ENCODE data around the gene SMYD3.

The SMYD3 gene

DNA sequence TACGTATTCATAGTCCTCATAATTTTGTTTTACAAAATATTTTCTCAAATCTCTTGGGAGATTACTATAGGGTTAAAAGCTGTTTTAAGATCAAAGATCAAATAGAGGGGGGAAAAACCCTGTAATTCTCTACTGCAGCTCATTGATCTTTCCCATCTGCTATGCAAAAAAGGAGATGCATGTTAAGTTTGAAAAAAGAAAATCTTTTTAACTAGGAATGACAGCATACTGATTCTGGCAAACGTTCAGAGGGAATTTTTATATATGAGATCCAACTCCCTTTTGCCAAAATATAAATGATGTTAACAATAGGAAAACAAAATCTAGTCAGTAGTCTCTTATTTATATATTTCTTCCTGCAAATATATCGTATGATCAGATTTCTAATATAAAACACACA is 69.1 kb downstream of the SMYD3 start:
- no peaks in the 10 kb centered on the region for H3K4me1 ChIP-seq (ENCODE audit: control insufficient read depth, insufficient read depth, low read length)
- H3K9me3 ChIP-seq (ENCODE audit: control insufficient read depth, insufficient read depth, low read depth, low read length): no peaks in the 10 kb centered on the region
- H3K27ac ChIP-seq (ENCODE audit: extremely low read depth, low read depth, low read length): no peak overlapping the region
- no peak overlapping the region for H3K4me3 ChIP-seq (ENCODE audit: low read depth, low read length)
- no peak for TF ChIP-seq ZNF623 (tag by site-specific recombination; IDR thresholded peaks at IDR 0.05)
- TF ChIP-seq ZNF548 (tag by site-specific recombination; IDR thresholded peaks at IDR 0.05): no peak
- TF ChIP-seq, protein P1, sequence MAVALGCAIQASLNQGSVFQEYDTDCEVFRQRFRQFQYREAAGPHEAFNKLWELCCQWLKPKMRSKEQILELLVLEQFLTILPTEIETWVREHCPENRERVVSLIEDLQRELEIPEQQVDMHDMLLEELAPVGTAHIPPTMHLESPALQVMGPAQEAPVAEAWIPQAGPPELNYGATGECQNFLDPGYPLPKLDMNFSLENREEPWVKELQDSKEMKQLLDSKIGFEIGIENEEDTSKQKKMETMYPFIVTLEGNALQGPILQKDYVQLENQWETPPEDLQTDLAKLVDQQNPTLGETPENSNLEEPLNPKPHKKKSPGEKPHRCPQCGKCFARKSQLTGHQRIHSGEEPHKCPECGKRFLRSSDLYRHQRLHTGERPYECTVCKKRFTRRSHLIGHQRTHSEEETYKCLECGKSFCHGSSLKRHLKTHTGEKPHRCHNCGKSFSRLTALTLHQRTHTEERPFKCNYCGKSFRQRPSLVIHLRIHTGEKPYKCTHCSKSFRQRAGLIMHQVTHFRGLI (tag by site-specific recombination; IDR thresholded peaks at IDR 0.05): no peak
- TF ChIP-seq ZNF585B (tag by site-specific recombination; IDR thresholded peaks at IDR 0.05): no peak
- TF ChIP-seq ZNF48 (tag by site-specific recombination; IDR thresholded peaks at IDR 0.05): no peak
- no peak for TF ChIP-seq HOXA7 (CRISPR knock-in tag; IDR thresholded peaks at IDR 0.05; ENCODE audit: borderline replicate concordance)
- TF ChIP-seq ZNF302 (tag by site-specific recombination; IDR thresholded peaks at IDR 0.05; ENCODE audit: low read depth): no peak
- no peak for TF ChIP-seq IKZF3 (tag by site-specific recombination; IDR thresholded peaks at IDR 0.05)
- TF ChIP-seq ZNF561 (tag by site-specific recombination; IDR thresholded peaks at IDR 0.05; ENCODE audit: borderline replicate concordance): no peak
- no peak for TF ChIP-seq GLI2 (tag by site-specific recombination; IDR thresholded peaks at IDR 0.05; ENCODE audit: borderline replicate concordance, low read depth)
- no peak for TF ChIP-seq KLF7 (tag by site-specific recombination; IDR thresholded peaks at IDR 0.05; ENCODE audit: borderline replicate concordance)
- TF ChIP-seq ZNF423 (tag by site-specific recombination; IDR thresholded peaks at IDR 0.05): no peak
- TF ChIP-seq ZFP37 (tag by site-specific recombination; IDR thresholded peaks at IDR 0.05): no peak
- TF ChIP-seq ZNF324 (tag by site-specific recombination; IDR thresholded peaks at IDR 0.05): no peak
- no peak for TF ChIP-seq ZNF214 (tag by site-specific recombination; IDR thresholded peaks at IDR 0.05; ENCODE audit: borderline replicate concordance)
- TF ChIP-seq ZNF791 (tag by site-specific recombination; IDR thresholded peaks at IDR 0.05): no peak
- no peak for TF ChIP-seq ZNF549 (tag by site-specific recombination; IDR thresholded peaks at IDR 0.05)
- TF ChIP-seq ZNF529 (tag by site-specific recombination; IDR thresholded peaks at IDR 0.05; ENCODE audit: insufficient replicate concordance): no peak
- H3K36me3 ChIP-seq (ENCODE audit: control insufficient read depth in 2 of 2, insufficient read depth in 1 of 2, low read length in 2 of 2): no peaks in the 10 kb centered on the region
- ChIA-PET POLR2A (no interaction called here), CTCF (no interaction called here)

GRCh38 chr1:246435421-246436041 is 71.5 kb downstream of the SMYD3 start:
- Histone ChIP-seq H3K4me3 (ENCODE audit: low read depth, low read length) (no peak overlapping the region), H3K9me3 (ENCODE audit: control insufficient read depth, insufficient read depth, low read depth, low read length) (no peaks in the 10 kb centered on the region), H3K27ac (ENCODE audit: extremely low read depth, low read depth, low read length) (no peak overlapping the region), H3K4me1 (ENCODE audit: control insufficient read depth, insufficient read depth, low read length) (no peaks in the 10 kb centered on the region), H3K36me3 (ENCODE audit: control insufficient read depth in 2 of 2, insufficient read depth in 1 of 2, low read length in 2 of 2) (no peaks in the 10 kb centered on the region)
- CTCF ChIA-PET: no interaction called here
- TF ChIP-seq ZNF548 (tag by site-specific recombination; IDR thresholded peaks at IDR 0.05) (no peak), IKZF3 (tag by site-specific recombination; IDR thresholded peaks at IDR 0.05) (peak; percentile 31; the same call in 1 of the 2 replicates)
- POLR2A ChIA-PET: no interaction called here

GRCh38 chr1:246434335-246434734 is 72.7 kb downstream of the SMYD3 start:
- no peaks in the 10 kb centered on the region for H3K4me1 ChIP-seq (ENCODE audit: control insufficient read depth, insufficient read depth, low read length)
- POLR2A ChIA-PET: no interaction called here
- H3K9me3 ChIP-seq (ENCODE audit: control insufficient read depth, insufficient read depth, low read depth, low read length): no peaks in the 10 kb centered on the region
- no peak overlapping the region for H3K27ac ChIP-seq (ENCODE audit: extremely low read depth, low read depth, low read length)
- no peaks in the 10 kb centered on the region for H3K36me3 ChIP-seq (ENCODE audit: control insufficient read depth in 2 of 2, insufficient read depth in 1 of 2, low read length in 2 of 2)
- no peak overlapping the region for H3K4me3 ChIP-seq (ENCODE audit: low read depth, low read length)
- CTCF ChIA-PET: no interaction called here
- TF ChIP-seq ZNF670 (tag by site-specific recombination; IDR thresholded peaks at IDR 0.05; ENCODE audit: low read depth) (no peak), GLIS1 (tag by site-specific recombination; IDR thresholded peaks at IDR 0.05) (no peak), ZNF223 (tag by site-specific recombination; IDR thresholded peaks at IDR 0.05) (no peak), ZNF112 (tag by site-specific recombination; IDR thresholded peaks at IDR 0.05) (no peak), ZNF175 (tag by site-specific recombination; IDR thresholded peaks at IDR 0.05) (no peak), YY2 (tag by site-specific recombination; IDR thresholded peaks at IDR 0.05) (no peak), ZNF350 (tag by site-specific recombination; IDR thresholded peaks at IDR 0.05) (no peak), ZNF785 (tag by site-specific recombination; IDR thresholded peaks at IDR 0.05) (no peak), ZNF146 (tag by site-specific recombination; IDR thresholded peaks at IDR 0.05) (no peak), HOXC10 (CRISPR knock-in tag; IDR thresholded peaks at IDR 0.05) (no peak), ZFP37 (tag by site-specific recombination; IDR thresholded peaks at IDR 0.05) (no peak), ZBTB49 (tag by site-specific recombination; IDR thresholded peaks at IDR 0.05; ENCODE audit: low read depth) (no peak)
- TF ChIP-seq, protein P2, sequence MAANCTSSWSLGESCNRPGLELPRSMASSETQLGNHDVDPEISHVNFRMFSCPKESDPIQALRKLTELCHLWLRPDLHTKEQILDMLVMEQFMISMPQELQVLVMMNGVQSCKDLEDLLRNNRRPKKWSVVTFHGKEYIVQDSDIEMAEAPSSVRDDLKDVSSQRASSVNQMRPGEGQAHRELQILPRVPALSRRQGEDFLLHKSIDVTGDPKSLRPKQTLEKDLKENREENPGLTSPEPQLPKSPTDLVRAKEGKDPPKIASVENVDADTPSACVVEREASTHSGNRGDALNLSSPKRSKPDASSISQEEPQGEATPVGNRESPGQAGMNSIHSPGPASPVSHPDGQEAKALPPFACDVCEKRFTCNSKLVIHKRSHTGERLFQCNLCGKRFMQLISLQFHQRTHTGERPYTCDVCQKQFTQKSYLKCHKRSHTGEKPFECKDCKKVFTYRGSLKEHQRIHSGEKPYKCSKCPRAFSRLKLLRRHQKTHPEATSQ (tag by site-specific recombination; IDR thresholded peaks at IDR 0.05): no peak
